Hair follicular keratinocyte (primary cell): ENCODE data around the gene AURKAIP1. TPM values are rescaled to one million over a fixed set of nuclear protein-coding genes. Genes with fewer than 3 reads are reported as not detected.

Experiments used
- total RNA-seq: library from RNA; depleted of rRNA; stranded (reverse); fragments of >200 nt; gene quantifications from 2 replicates; pipeline ENCODE4 v1.2.3, GENCODE V29; 2015

The AURKAIP1 gene
- 170 and 228 TPM in 2 replicates for total RNA-seq

GRCh38 chr1:1374929-1375662 lies at the start of gene AURKAIP1:
AURKAIP1 (minus strand) TSS chr1:1375207; CDS start chr1:1374756, 451 bp downstream.

DNA sequence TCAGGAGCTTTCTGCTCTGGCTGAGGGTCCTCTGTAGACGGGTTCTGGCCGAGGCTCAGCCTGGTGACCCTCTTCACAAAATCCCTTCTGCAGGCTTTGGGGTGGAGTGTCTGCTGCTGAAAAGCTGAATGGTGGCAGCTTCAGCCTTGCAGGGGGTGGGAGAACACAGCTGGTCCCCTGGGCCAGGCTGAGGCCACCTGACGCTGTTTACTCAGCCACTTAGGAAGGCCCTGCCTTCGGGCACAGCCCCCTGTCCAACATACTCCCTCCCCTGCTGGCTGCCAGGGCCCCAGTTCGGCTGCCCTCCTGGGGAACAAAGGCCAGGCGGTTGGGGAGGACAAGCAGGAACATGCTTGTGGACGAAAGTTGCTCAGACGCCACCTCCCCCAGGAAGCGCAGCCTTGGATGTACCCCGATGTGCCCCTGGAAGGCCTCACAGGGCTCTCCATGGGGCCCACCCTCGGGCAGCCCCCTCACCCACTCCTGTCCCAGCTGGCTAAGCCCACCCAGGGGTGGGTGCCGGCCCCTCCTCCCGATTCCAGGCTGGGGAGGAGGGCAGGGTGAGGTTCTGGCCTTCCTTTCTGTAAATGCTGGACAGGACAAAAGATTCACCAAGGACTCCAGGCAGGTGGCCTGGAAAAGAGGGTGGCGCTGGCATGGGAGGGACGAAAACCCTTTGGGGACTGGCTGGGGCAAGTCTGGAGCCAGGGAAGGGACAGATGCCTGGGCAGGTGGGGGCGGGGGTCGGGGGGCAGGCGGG lies 46.3 kb upstream of the AURKAIP1 start, which contains the start of gene ANKRD65:
ANKRD65 (minus strand) TSS at position 130 of the 760 bp plus-strand sequence. CDS start 271 bp downstream, outside the sequence.

DNA sequence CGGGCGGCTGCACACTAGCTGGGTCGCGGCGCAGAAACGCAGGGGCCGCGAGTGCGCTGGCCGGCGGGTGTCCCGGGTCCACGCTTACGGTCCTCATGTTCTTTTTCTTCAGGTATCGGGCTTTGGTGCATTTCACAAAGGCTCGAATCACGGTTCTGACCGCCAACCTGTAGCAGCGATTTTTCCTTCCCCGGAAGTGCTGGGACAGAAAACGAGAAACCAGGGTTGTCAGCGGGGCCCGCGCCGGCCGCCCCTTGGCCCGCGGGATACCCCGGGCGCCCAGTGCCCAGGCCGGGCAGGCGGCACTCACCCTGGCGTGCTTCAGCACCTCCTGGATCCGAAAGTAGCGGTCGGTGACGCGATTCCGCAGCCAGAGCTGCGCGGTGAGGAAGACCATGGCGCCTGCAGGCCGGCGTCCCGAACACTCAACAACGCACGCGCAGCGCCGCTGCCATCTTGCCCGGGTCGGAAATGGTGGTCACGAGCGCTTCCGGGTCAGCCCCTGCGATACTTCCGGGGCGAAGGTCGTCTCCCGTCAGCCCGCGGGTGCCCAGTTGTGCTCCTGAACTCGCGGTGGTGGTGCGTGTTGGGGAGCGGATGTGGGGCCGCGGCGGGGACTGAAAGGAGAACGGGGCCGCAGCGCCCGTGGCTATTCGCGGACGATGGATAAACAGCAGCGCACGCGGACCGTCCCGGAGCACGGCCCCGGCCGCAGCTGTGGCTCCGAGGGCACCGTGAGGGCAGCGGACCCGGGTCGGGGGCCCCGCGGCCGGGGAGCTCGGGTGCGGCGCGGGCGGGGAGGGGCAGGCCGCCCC lies 32.0 kb upstream of the AURKAIP1 start, which contains the start of gene MRPL20:
MRPL20 (minus strand) TSS at position 473 of the 815 bp plus-strand sequence; CDS start at position 397, 76 bp downstream.

GRCh38 chr1:1399187-1399871 lies 24.3 kb upstream of the AURKAIP1 start, which contains the start of gene CCNL2:
CCNL2 (minus strand) TSS chr1:1399335; CDS start chr1:1399306, 29 bp downstream.

GRCh38 chr1:1358433-1359271 lies 16.4 kb downstream of the AURKAIP1 start, which contains the start of gene MXRA8:
MXRA8 (minus strand) TSS chr1:1358555; CDS start chr1:1358504, 51 bp downstream.

DNA sequence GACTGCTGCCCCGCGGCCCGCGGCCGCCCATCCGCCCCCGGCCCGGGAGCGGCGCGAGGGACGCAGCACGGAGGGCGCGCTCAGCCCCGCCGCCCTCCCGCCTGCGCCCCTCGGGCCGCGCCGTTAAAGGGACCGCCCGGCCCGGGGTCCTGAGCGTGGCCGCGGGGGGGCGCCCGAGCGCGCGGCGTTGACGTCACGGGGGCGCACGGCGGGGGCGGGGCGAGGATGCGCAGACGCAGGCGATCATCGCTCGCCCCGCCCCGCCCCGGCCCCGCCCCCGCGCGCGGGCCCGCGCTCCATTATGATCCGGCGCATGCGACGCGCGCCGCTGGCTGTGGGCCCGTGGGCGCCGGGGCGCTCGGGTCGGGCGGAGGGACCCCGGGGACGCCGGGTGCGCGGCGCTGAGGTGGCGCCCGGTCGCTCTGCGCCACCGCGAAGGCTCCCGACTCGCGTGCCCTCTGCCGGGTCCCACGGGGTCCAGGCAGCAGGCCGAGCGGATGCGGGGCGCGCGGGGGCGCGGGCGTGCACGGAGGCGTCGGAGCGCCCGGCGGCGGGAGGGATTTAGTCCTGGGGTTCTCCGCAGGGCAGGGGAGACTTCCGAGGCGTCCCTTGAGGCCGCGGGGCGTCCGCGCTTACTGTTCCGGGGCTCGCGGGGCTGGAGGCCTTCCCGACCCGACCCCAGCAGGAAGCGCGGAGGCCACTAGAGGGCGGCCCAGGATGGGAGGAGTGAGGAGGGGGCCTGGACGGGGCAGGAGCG lies 25.6 kb downstream of the AURKAIP1 start, which contains the start of gene DVL1:
DVL1 (minus strand) TSS at position 163 of the 757 bp plus-strand sequence. CDS start 353 bp downstream, outside the sequence.

GRCh38 chr1:1331068-1331965 lies 43.7 kb downstream of the AURKAIP1 start, which contains the start of gene TAS1R3:
TAS1R3 (plus strand) TSS chr1:1331280; CDS start chr1:1331346, 66 bp downstream.

DNA sequence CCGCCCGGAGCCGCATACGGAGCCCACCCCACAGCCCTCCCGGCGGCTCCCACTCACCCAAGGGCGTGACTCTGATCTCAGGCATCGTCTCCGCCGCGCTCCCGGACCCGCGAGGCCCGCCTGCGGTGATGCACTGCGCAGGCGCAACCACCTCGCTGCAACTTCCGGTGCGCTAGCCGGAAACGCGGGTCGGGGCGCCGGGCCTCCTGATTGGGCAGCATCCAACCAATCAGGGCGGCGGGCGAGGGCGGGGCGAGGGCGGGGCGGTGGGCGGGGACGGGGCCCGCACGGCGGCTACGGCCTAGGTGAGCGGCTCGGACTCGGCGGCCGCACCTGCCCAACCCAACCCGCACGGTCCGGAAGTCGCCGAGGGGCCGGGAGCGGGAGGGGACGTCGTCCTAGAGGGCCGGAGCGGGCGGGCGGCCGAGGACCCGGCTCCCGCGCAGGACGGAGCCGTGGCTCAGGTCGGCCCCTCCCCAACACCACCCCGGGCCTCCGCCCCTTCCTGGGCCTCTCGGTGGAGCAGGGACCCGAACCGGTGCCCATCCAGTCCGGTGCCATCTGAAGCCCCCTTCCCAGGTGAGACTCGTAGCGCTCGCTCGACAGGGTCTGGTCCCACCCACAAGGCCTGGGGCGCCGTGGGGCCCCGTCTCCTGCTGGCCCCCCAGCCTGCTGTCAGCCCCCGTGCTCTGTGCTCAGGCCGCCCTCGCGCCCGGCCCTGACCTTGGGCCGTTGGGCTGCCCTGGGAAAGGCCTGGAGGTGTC lies 50.3 kb downstream of the AURKAIP1 start, which contains the start of the genes CPTP and INTS11:
CPTP (plus strand) TSS at position 279 of the 764 bp plus-strand sequence. CDS start 2,109 bp downstream, outside the sequence.
INTS11 (minus strand) TSS at position 137 of the 764 bp plus-strand sequence; CDS start at position 85, 52 bp downstream.

Other genes starting within 250 kb of the AURKAIP1 start
- gene TTLL10, start 201.3 kb downstream of the AURKAIP1 start, total RNA-seq: not detected in 2 replicates
- not detected in 2 replicates for gene TNFRSF18, start 168.6 kb downstream of the AURKAIP1 start, total RNA-seq
- gene TNFRSF4, start 161.1 kb downstream of the AURKAIP1 start, total RNA-seq: not detected in 2 replicates
- gene SDF4, start 143.2 kb downstream of the AURKAIP1 start, total RNA-seq: 146 and 147 TPM in 2 replicates
- 20.5 and 27.3 TPM in 2 replicates for gene B3GALT6, start 143.0 kb downstream of the AURKAIP1 start, total RNA-seq
- 1.5 TPM in 1 of 2 replicates, not detected in the other for gene C1QTNF12, start 128.5 kb downstream of the AURKAIP1 start, total RNA-seq
- 28.3 and 55.2 TPM in 2 replicates for gene UBE2J2, start 101.4 kb downstream of the AURKAIP1 start, total RNA-seq
- gene SCNN1D, start 94.8 kb downstream of the AURKAIP1 start, total RNA-seq: 0.08 and 0.16 TPM in 2 replicates
- 17.6 and 25.7 TPM in 2 replicates for gene ACAP3, start 67.3 kb downstream of the AURKAIP1 start, total RNA-seq
- gene PUSL1, start 66.6 kb downstream of the AURKAIP1 start, total RNA-seq: 41.2 and 61.1 TPM in 2 replicates
- gene INTS11, start 50.5 kb downstream of the AURKAIP1 start, total RNA-seq: 78.0 and 80.0 TPM in 2 replicates
- 29.1 and 32.2 TPM in 2 replicates for gene CPTP, start 50.4 kb downstream of the AURKAIP1 start, total RNA-seq
- under 0.01 TPM in 1 of 2 replicates, not detected in the other for gene TAS1R3, start 43.9 kb downstream of the AURKAIP1 start, total RNA-seq
- 109 and 156 TPM in 2 replicates for gene DVL1, start 25.8 kb downstream of the AURKAIP1 start, total RNA-seq
- gene MXRA8, start 16.7 kb downstream of the AURKAIP1 start, total RNA-seq: 0.39 and 2.0 TPM in 2 replicates
- 39.0 and 54.7 TPM in 2 replicates for gene CCNL2, start 24.1 kb upstream of the AURKAIP1 start, total RNA-seq
- gene MRPL20, start 32.1 kb upstream of the AURKAIP1 start, total RNA-seq: 106 and 211 TPM in 2 replicates
- 4.9 and 5.8 TPM in 2 replicates for gene ANKRD65, start 46.1 kb upstream of the AURKAIP1 start, total RNA-seq
- gene VWA1, start 60.5 kb upstream of the AURKAIP1 start, total RNA-seq: 7.6 and 12.5 TPM in 2 replicates
- gene ATAD3C, start 74.5 kb upstream of the AURKAIP1 start, total RNA-seq: not detected in 2 replicates
- gene ATAD3B, start 96.6 kb upstream of the AURKAIP1 start, total RNA-seq: 15.9 and 49.1 TPM in 2 replicates
- 40.2 and 78.4 TPM in 2 replicates for gene ATAD3A, start 137.0 kb upstream of the AURKAIP1 start, total RNA-seq
- gene TMEM240, start 165.4 kb upstream of the AURKAIP1 start, total RNA-seq: not detected in 2 replicates
- gene SSU72, start 199.7 kb upstream of the AURKAIP1 start, total RNA-seq: 130 and 156 TPM in 2 replicates
- 3.5 and 4.7 TPM in 2 replicates for gene FNDC10, start 224.9 kb upstream of the AURKAIP1 start, total RNA-seq
- gene MIB2, start 240.3 kb upstream of the AURKAIP1 start, total RNA-seq: 24.0 and 45.4 TPM in 2 replicates